Thyroid gland (tissue), 4 donors: ENCODE measurements around the gene NT5E.
"Not testable (repeated sequence)": the region's sequence is repeated elsewhere in the genome, so short reads cannot be mapped to it uniquely, and the experiment has no call there.

Experiments
- CTCF ChIP-seq, 6 experiments: fragments of 200-600 bp in 3 of 6; fragments of 450-650 bp in 3 of 6; sonication (generic) in 3 of 6; IDR thresholded peaks; one replicate each; pipeline ENCODE4 v1.5.1; 2016 to 2019; ENCODE audit warnings: antibody characterized with exemption in 6 of 6, mild to moderate bottlenecking in 2 of 6, inconsistent platforms in 1 of 6, moderate library complexity in 1 of 6
- POLR2A ChIP-seq, 2 donors: fragments of 450-650 bp; IDR thresholded peaks; one replicate each; pipeline ENCODE4 v1.6.1; 2017; ENCODE audit warnings: antibody characterized with exemption in 2 of 2, mild to moderate bottlenecking in 2 of 2, moderate library complexity in 1 of 2

GRCh38 chr6:85404016-85404563 is 45.8 kb upstream of the NT5E start:
- TF ChIP-seq POLR2A, CTCF (IDR thresholded peaks at IDR 0.05): not testable (repeated sequence)
